NCI-H82 treated with DMSO at 0.1 percent for 48 hours (cell line): Measurements from ENCODE around the gene TNFAIP8L3.

Experiments used
- DNase-seq: peaks from one replicate; lab custom pipeline; 2025; ENCODE audit not compliant: unreplicated experiment; lab: John Stamatoyannopoulos, UW

Gene TNFAIP8L3

GRCh38 chr15:51007131-51007666 is 87.5 kb downstream of the TNFAIP8L3 start:
- DNase-seq = no peak
